Measurements from ENCODE around the gene SLC35G3. TPM values are rescaled to one million over a fixed set of nuclear protein-coding genes. Genes with fewer than 3 reads are reported as not detected.

SLC35G3 gene
- polyA plus RNA-seq, 2 of the 4 experiments (the other 2 are of a cell fraction): not detected

DNA sequence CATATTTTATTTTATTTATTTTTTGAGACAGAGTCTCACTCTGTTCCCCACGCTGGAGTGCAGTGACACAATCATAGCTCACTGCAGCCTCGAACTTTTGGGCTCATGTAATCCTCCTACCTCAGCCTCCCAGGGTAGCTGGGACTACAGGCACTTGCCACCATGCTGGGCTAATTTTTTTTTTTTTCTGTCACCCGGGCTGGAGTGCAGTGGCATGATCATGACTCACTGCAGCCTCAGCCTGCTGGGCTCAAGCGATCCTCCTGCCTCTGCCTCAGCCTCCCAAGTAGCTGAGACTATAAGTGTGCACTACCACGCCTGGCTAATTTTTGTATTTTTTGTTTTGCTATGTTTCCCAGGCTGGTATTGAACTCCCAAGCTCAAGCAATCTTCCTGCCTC, 29.5 kb downstream of the SLC35G3 start (continued):
- TF ChIP-seq PBX3 (IDR thresholded peaks at IDR 0.05): no peak
- no peak for TF ChIP-seq POLR2AphosphoS2 (conservative IDR thresholded peaks at IDR 0.05; ENCODE audit: low read length)

GRCh38 chr17:35163886-35164285, 30.3 kb downstream of the SLC35G3 start:
- Histone ChIP-seq H3K9me3 (no peaks in the 10 kb centered on the region), H3K4me3 (no peak overlapping the region), H3K4me1 (no peaks in the 10 kb centered on the region), H3K27ac (no peak overlapping the region), H3K4me2 (no peak overlapping the region)
- WGBS (ENCODE audit: missing lambda C conversion rate): 96% methylated on average over 7 of the region's 7 CpGs
- FAIRE-seq (no peak), DNase-seq (ENCODE audit: low read depth in 1 of 2, low spot score in 1 of 2) (no peak), ATAC-seq (no peak)
- TF ChIP-seq NR3C1 (IDR thresholded peaks at IDR 0.05) (no peak), SREBF2 (IDR thresholded peaks at IDR 0.05) (no peak), PBX3 (IDR thresholded peaks at IDR 0.05) (no peak), NFE2L2 (conservative IDR thresholded peaks at IDR 0.05; ENCODE audit: low read length) (no peak), JUNB (IDR thresholded peaks at IDR 0.05) (no peak), POLR2AphosphoS2 (conservative IDR thresholded peaks at IDR 0.05; ENCODE audit: low read length) (no peak), HDAC2 (IDR thresholded peaks at IDR 0.05) (no peak), TP53 (CRISPR knock-in tag; IDR thresholded peaks at IDR 0.05) (no peak), TFCP2L1 (CRISPR knock-in tag; IDR thresholded peaks at IDR 0.05) (no peak), RARB (CRISPR knock-in tag; IDR thresholded peaks at IDR 0.05) (no peak), RAD21 (conservative IDR thresholded peaks at IDR 0.05 in 1 of 2, IDR thresholded peaks at IDR 0.05 in 1 of 2) (no peak), JUN (IDR thresholded peaks at IDR 0.05) (no peak), FOSB (CRISPR knock-in tag; IDR thresholded peaks at IDR 0.05) (no peak), MAFK (IDR thresholded peaks at IDR 0.05; ENCODE audit: partially characterized antibody) (no peak), ZFP36 (IDR thresholded peaks at IDR 0.05; ENCODE audit: borderline replicate concordance, partially characterized antibody) (no peak), POLR2A (IDR thresholded peaks at IDR 0.05; ENCODE audit: low read length) (no peak)
- TF ChIP-seq, protein P1, sequence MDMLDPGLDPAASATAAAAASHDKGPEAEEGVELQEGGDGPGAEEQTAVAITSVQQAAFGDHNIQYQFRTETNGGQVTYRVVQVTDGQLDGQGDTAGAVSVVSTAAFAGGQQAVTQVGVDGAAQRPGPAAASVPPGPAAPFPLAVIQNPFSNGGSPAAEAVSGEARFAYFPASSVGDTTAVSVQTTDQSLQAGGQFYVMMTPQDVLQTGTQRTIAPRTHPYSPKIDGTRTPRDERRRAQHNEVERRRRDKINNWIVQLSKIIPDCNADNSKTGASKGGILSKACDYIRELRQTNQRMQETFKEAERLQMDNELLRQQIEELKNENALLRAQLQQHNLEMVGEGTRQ (IDR thresholded peaks at IDR 0.05): no peak
- TF ChIP-seq, protein P2, sequence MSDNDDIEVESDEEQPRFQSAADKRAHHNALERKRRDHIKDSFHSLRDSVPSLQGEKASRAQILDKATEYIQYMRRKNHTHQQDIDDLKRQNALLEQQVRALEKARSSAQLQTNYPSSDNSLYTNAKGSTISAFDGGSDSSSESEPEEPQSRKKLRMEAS (IDR thresholded peaks at IDR 0.05): no peak
- TF ChIP-seq, protein P3, sequence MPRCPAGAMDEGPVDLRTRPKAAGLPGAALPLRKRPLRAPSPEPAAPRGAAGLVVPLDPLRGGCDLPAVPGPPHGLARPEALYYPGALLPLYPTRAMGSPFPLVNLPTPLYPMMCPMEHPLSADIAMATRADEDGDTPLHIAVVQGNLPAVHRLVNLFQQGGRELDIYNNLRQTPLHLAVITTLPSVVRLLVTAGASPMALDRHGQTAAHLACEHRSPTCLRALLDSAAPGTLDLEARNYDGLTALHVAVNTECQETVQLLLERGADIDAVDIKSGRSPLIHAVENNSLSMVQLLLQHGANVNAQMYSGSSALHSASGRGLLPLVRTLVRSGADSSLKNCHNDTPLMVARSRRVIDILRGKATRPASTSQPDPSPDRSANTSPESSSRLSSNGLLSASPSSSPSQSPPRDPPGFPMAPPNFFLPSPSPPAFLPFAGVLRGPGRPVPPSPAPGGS (IDR thresholded peaks at IDR 0.05): no peak
- POLR2A ChIA-PET: no interaction called here
- CTCF ChIA-PET: interaction anchor here (0.7 to 13.9 kb wide), 4 partner anchors 15 to 374 kb away, joined by 3 to 308 read pairs (median 8); partner anchors contain the start of gene SLFN12L

GRCh38 chr17:35162755-35163154, 31.4 kb downstream of the SLC35G3 start:
- ChIA-PET CTCF (interaction anchor here (1.0 to 13.9 kb wide), 4 partner anchors 8 to 375 kb away, joined by 4 to 308 read pairs (median 8); partner anchors contain the start of gene SLFN12L), POLR2A (interaction anchor here (0.6 kb wide), 1 partner anchor 15 kb away, joined by 3 read pairs; the partner anchor contains the start of gene UNC45B)
- Histone ChIP-seq H3K4me2 (no peak overlapping the region), H3K4me1 (no peaks in the 10 kb centered on the region), H3K27ac (no peak overlapping the region), H3K4me3 (no peak overlapping the region), H3K9me3 (no peaks in the 10 kb centered on the region)
- no peak for FAIRE-seq
- no peak for ATAC-seq
- WGBS (ENCODE audit: missing lambda C conversion rate): 70% methylated on average over 4 of the region's 4 CpGs
- no peak for DNase-seq (ENCODE audit: low read depth in 1 of 2, low spot score in 1 of 2)
- TF ChIP-seq FOXS1 (CRISPR knock-in tag; IDR thresholded peaks at IDR 0.05) (no peak), ZFP36 (IDR thresholded peaks at IDR 0.05; ENCODE audit: borderline replicate concordance, partially characterized antibody) (no peak), TP53 (CRISPR knock-in tag; IDR thresholded peaks at IDR 0.05) (no peak), MAFK (IDR thresholded peaks at IDR 0.05; ENCODE audit: partially characterized antibody) (no peak), ATOH8 (CRISPR knock-in tag; IDR thresholded peaks at IDR 0.05; ENCODE audit: low read depth) (no peak), ZSCAN20 (CRISPR knock-in tag; IDR thresholded peaks at IDR 0.05) (no peak), HES2 (IDR thresholded peaks at IDR 0.05) (no peak), ESRRA (IDR thresholded peaks at IDR 0.05; ENCODE audit: borderline replicate concordance, low read length) (no peak), KDM5A (IDR thresholded peaks at IDR 0.05) (no peak), JUN (IDR thresholded peaks at IDR 0.05) (no peak), RCOR1 (IDR thresholded peaks at IDR 0.05; ENCODE audit: low read depth, low read length) (no peak), SMC3 (IDR thresholded peaks at IDR 0.05) (no peak), NFE2L2 (conservative IDR thresholded peaks at IDR 0.05; ENCODE audit: low read length) (no peak), EHMT2 (IDR thresholded peaks at IDR 0.05; ENCODE audit: low read depth) (no peak), RFX5 (IDR thresholded peaks at IDR 0.05) (no peak), CHD2 (IDR thresholded peaks at IDR 0.05; ENCODE audit: low read length, partially characterized antibody) (no peak), CEBPB (IDR thresholded peaks at IDR 0.05) (no peak), KDM1A (IDR thresholded peaks at IDR 0.05; ENCODE audit: low read depth) (no peak)
